Tibial artery (tissue), 4 donors: Measurements from ENCODE around the gene PXK.

Experiments
- DNase-seq, 2 donors: peaks; one replicate each; pipeline ENCODE4 v3.0.0-alpha.2; 2019
- H3K27ac ChIP-seq, 2 donors: fragments of 200-600 bp; sonication (generic) in 1 of 2; 1 replicate in 1 of 2; 2 replicates in 1 of 2; pipeline ENCODE4 v1.5.1; 2018 to 2019; ENCODE audit warnings: mild to moderate bottlenecking in 1 of 2
- H3K27me3 ChIP-seq, 2 donors: fragments of 200-600 bp; sonication (generic) in 1 of 2; one replicate each; pipeline versions ENCODE4 v1.5.1 to v1.6.0; 2016 to 2019
- H3K36me3 ChIP-seq, 3 donors: fragments of 200-600 bp; sonication (generic) in 2 of 3; one replicate each; pipeline ENCODE4 v1.5.1; 2016 to 2019; ENCODE audit warnings: mild to moderate bottlenecking in 2 of 3
- H3K4me1 ChIP-seq, 4 donors: fragments of 200-600 bp; sonication (generic) in 2 of 4; 1 replicate in 3 of 4; 2 replicates in 1 of 4; pipeline ENCODE4 v1.5.1; 2016 to 2019
- H3K4me3 ChIP-seq, 2 donors: fragments of 200-600 bp; sonication (generic) in 1 of 2; 1 replicate in 1 of 2; 2 replicates in 1 of 2; pipeline ENCODE4 v1.5.1; 2018 to 2019; ENCODE audit warnings: mild to moderate bottlenecking in 2 of 2
- H3K9me3 ChIP-seq, 3 donors: fragments of 200-600 bp; sonication (generic) in 1 of 3; one replicate each; pipeline ENCODE4 v1.5.1; 2016 to 2019
- intact Hi-C: fragments of 100-400 bp; cut with DNase I; formaldehyde crosslinking; loops from one replicate; pipeline ENCODE4 v1.15.0; 2023; ENCODE audit warnings: low total_unique reads
- TF ChIP-seq, protein P1 (sequence below), 2 experiments: fragments of 200-600 bp in 1 of 2; fragments of 450-650 bp in 1 of 2; IDR thresholded peaks; one replicate each; pipeline ENCODE4 v1.5.1; 2017 to 2019; ENCODE audit warnings: antibody characterized with exemption in 2 of 2, mild to moderate bottlenecking in 1 of 2, moderate library complexity in 1 of 2

The PXK gene

DNA sequence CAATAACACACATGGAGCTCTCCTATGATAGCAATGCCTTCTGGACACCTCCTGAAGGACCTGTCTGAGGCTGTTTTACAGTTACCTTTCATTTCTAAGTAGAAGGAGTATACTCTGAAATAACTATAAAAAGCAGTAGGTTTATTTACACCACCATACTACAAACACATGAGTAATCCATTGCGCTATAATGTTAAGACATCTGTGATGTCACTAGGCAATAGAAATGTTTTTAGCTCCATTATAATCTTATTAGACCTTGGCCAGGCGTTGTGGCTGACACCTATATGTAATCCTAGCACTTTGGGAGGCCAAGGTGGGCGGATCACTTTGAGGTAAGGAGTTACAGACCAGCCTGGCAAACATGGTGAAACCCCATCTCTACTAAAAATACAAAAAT is 24.7 kb downstream of the PXK start:
- Histone ChIP-seq H3K27ac (no peak overlapping the region), H3K4me3 (no peak overlapping the region), H3K27me3 (no peaks in the 10 kb centered on the region), H3K4me1 (peaks cover 0 to 3% (median 0%) of the 10 kb centered on the region in 4 donors), H3K9me3 (no peaks in the 10 kb centered on the region), H3K36me3 (no peaks in the 10 kb centered on the region)
- intact Hi-C loops = no loop called here
- no peak for DNase-seq
- TF ChIP-seq, protein P1, sequence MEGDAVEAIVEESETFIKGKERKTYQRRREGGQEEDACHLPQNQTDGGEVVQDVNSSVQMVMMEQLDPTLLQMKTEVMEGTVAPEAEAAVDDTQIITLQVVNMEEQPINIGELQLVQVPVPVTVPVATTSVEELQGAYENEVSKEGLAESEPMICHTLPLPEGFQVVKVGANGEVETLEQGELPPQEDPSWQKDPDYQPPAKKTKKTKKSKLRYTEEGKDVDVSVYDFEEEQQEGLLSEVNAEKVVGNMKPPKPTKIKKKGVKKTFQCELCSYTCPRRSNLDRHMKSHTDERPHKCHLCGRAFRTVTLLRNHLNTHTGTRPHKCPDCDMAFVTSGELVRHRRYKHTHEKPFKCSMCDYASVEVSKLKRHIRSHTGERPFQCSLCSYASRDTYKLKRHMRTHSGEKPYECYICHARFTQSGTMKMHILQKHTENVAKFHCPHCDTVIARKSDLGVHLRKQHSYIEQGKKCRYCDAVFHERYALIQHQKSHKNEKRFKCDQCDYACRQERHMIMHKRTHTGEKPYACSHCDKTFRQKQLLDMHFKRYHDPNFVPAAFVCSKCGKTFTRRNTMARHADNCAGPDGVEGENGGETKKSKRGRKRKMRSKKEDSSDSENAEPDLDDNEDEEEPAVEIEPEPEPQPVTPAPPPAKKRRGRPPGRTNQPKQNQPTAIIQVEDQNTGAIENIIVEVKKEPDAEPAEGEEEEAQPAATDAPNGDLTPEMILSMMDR (IDR thresholded peaks at IDR 0.05) = no peak

DNA sequence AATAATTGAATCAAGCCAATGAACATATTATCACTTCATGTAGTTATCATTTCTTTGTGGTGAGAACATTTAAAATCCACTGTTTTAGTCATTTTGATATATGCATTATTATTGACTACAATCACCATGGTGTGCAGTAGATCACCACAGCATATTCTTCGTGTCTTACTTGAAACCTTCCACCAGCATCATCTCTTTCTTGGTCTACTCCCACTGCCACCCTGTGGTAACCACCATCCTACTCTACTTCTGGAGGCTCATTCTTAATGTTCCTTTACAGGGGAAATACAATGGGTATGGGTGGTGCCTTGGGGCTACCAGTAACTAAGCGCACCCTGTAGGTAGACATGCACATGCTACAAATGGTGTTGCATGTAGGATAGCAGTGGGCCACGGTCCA is 25.4 kb downstream of the PXK start:
- Histone ChIP-seq H3K4me3 (no peak overlapping the region), H3K27ac (no peak overlapping the region), H3K27me3 (no peaks in the 10 kb centered on the region), H3K9me3 (no peaks in the 10 kb centered on the region), H3K4me1 (peaks cover 0 to 3% (median 0%) of the 10 kb centered on the region in 4 donors), H3K36me3 (no peaks in the 10 kb centered on the region)
- TF ChIP-seq, protein P1 (IDR thresholded peaks at IDR 0.05) = no peak
- no peak for DNase-seq
- intact Hi-C loops = no loop called here

DNA sequence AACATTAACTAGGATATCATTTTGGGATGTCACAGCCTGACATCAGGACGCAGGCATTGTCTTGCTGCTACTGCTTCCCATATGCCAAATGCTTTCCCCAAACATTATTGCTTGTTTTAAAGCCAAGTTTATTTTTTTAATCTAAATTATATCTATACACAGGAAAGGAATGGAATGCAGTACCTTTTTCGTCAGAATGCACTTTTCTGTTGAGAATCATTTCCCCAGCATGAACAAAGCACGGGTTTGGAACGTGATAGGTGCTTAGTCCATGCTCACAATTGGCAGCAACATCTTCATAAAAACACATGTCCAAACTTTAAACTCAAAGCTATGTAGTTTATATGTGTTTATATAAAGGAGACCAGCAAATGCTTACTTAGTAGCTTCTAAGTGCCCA is 26.1 kb downstream of the PXK start:
- Histone ChIP-seq H3K27ac (no peak overlapping the region), H3K9me3 (no peaks in the 10 kb centered on the region), H3K27me3 (no peaks in the 10 kb centered on the region), H3K4me3 (no peak overlapping the region), H3K36me3 (no peaks in the 10 kb centered on the region), H3K4me1 (peaks cover 0 to 3% (median 0%) of the 10 kb centered on the region in 4 donors)
- TF ChIP-seq, protein P1 (IDR thresholded peaks at IDR 0.05) = no peak
- no peak for DNase-seq
- intact Hi-C loops = no loop called here

DNA sequence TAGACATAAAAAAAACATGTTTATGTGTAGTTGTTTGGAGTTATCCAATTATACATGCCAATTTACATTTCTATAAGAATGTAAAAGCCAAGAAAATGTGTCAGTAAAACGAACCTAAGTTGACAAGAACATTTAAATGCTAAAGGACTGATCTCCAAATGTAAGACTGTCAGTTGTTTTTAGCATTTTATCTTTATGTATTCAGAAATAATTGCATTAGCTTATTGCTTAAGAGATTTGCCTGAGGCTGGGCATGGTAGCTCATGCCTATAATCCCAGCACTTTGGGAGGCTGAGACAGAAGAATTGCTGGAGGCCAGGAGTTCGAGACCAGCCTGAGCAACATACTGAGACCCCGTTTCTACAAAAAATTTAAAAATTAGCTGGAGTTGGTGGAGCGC is 26.9 kb downstream of the PXK start:
- no peaks in the 10 kb centered on the region for H3K36me3 ChIP-seq
- no peaks in the 10 kb centered on the region for H3K9me3 ChIP-seq
- no peak overlapping the region for H3K27ac ChIP-seq
- no peak overlapping the region for H3K4me3 ChIP-seq
- no peaks in the 10 kb centered on the region for H3K27me3 ChIP-seq
- TF ChIP-seq, protein P1 (IDR thresholded peaks at IDR 0.05) = no peak
- DNase-seq = no peak
- H3K4me1 ChIP-seq = peaks cover 0 to 3% (median 0%) of the 10 kb centered on the region in 4 donors
- intact Hi-C loops = no loop called here

DNA sequence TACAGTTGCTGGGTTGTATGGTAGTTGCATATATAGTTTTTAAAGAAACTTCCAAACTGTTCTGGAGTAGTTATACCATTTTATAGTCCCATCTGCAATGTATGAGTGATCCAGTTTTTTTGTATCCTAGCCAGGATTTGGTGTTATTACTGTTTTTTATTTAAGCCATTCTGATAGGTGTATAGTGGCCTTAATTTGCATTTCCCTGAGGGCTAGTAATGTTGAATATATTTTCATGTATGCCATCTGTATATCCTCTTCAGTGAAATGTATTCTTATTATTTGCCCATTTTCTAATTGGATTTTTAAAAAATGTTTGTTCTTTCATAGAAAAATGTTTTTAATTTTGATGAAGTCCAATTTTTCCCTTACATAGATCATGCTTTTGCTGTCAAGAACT is 29.2 kb downstream of the PXK start:
- Histone ChIP-seq H3K4me1 (no peaks in the 10 kb centered on the region), H3K4me3 (no peak overlapping the region), H3K27me3 (no peaks in the 10 kb centered on the region), H3K27ac (no peak overlapping the region), H3K9me3 (no peaks in the 10 kb centered on the region), H3K36me3 (no peaks in the 10 kb centered on the region)
- DNase-seq = no peak
- intact Hi-C loops = no loop called here
- TF ChIP-seq, protein P1 (IDR thresholded peaks at IDR 0.05) = no peak

DNA sequence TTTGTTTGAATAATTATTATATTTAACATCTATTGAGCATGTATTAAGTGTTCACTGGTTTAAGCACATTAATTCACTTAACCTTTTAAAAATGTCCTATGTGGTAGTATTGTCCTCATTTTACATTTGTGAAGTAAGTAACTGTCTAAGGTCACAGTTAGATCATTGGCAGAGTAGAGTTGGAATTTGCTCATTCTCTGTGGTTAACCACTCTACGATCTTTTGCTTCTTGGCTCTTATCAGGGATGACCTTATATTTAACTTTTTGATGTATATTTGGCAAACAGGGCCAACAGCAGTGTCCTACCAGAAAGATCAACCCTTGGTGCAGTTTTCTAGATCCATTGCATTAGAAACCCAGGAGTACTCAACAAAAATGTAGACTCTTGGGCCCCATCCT is 34.0 kb downstream of the PXK start:
- Histone ChIP-seq H3K4me3 (no peak overlapping the region), H3K9me3 (no peaks in the 10 kb centered on the region), H3K4me1 (no peaks in the 10 kb centered on the region), H3K27ac (no peak overlapping the region), H3K27me3 (no peaks in the 10 kb centered on the region), H3K36me3 (peaks cover 0 to 10% (median 0%) of the 10 kb centered on the region in 3 donors)
- intact Hi-C loops = no loop called here
- no peak for DNase-seq
- TF ChIP-seq, protein P1 (IDR thresholded peaks at IDR 0.05) = no peak
